Upper lobe of right lung (tissue), 1 donor: ENCODE results near the gene CSNK2B. TPM values are rescaled to one million over a fixed set of nuclear protein-coding genes. Genes with fewer than 3 reads are reported as not detected.

Experiments
- ATAC-seq: fragments of 200-7000 bp; cut with Tn5 transposase; one replicate; pipeline ENCODE4 v1.9.1; 2020; ENCODE audit warnings: mild to moderate bottlenecking, moderate library complexity
- DNase-seq: peaks from one replicate; pipeline ENCODE4 v3.0.0-alpha.2; 2020
- H3K27ac ChIP-seq: fragments of 200-600 bp; one replicate; pipeline ENCODE4 v1.8.0; 2022
- H3K27me3 ChIP-seq: fragments of 200-600 bp; one replicate; pipeline ENCODE4 v1.8.0; 2022; ENCODE audit warnings: mild to moderate bottlenecking
- H3K36me3 ChIP-seq: fragments of 200-600 bp; one replicate; pipeline ENCODE4 v1.8.0; 2022
- H3K4me1 ChIP-seq: fragments of 200-600 bp; one replicate; pipeline ENCODE4 v1.8.0; 2022
- H3K4me3 ChIP-seq: fragments of 200-600 bp; one replicate; pipeline ENCODE4 v1.8.0; 2022; ENCODE audit warnings: mild to moderate bottlenecking
- H3K9me3 ChIP-seq: fragments of 200-600 bp; one replicate; pipeline ENCODE4 v1.8.0; 2022
- intact Hi-C: fragments of 100-400 bp; cut with DNase I; formaldehyde crosslinking; loops from one replicate; pipeline ENCODE4 v1.11.0; 2022
- total RNA-seq: library from RNA; stranded (reverse); fragmentation: NEBNext Ultra II Directional; extraction: Animal tissue kit (Norgen Biotek cat#: 25700); gene quantifications from one replicate; pipeline ENCODE4 v1.2.1, GENCODE V29; 2021
- TF ChIP-seq, protein P1 (sequence below): fragments of 200-600 bp; IDR thresholded peaks from one replicate; pipeline ENCODE4 v1.8.0; 2022; ENCODE audit warnings: antibody characterized with exemption
- donor health status: DM: no; HTN: yes; CAD: no; lungs with severe emphysema.

The CSNK2B gene
- total RNA-seq, 1 donor from 2014 or later = 114 TPM

DNA sequence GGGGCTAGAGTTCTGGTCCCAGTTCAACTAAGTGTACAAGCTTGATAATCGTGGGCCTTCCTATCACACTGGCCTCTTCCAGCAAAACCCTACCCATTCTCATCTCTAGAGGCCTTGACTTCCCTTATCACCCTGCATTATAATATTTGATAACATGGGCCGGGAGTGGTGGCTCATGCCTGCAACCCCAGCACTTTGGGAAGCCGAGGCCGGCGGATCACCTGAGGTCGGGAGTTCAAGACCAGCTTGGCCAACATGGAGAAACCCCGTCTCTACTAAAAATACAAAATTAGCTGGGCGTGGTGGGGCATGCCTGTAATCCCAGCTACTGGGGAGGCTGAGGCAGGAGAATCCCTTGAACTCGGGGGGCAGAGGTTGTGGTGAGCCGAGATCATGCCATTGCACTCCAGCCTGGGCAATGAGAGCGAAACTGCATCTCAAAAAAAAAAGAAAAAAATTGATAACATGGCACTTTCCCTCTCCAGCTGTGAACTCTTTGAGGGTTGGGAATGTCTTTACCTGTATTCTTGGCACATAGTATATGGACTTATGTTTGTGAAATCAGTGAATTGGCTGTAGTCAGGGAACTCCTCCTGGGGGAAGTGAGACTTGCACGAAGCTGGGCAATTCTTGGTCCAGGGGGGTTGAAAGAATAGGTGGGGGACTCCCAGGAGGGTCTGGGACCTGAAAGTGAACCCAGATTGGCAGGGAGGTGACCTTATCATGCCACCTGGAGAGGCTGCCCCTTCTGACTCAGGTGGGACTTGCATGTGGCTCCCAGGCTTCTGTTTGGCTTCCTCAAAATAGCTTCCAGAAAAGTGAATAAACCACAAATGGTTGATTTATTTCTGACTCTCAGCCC lies 4.4 kb upstream of the CSNK2B start:
- H3K4me3 ChIP-seq = peak overlapping the region; percentile 80
- no peaks in the 10 kb centered on the region for H3K27me3 ChIP-seq
- peaks cover 48% of the 10 kb centered on the region for H3K4me1 ChIP-seq
- peak overlapping the region; percentile 82 for H3K27ac ChIP-seq
- no peaks in the 10 kb centered on the region for H3K9me3 ChIP-seq
- TF ChIP-seq, protein P1, sequence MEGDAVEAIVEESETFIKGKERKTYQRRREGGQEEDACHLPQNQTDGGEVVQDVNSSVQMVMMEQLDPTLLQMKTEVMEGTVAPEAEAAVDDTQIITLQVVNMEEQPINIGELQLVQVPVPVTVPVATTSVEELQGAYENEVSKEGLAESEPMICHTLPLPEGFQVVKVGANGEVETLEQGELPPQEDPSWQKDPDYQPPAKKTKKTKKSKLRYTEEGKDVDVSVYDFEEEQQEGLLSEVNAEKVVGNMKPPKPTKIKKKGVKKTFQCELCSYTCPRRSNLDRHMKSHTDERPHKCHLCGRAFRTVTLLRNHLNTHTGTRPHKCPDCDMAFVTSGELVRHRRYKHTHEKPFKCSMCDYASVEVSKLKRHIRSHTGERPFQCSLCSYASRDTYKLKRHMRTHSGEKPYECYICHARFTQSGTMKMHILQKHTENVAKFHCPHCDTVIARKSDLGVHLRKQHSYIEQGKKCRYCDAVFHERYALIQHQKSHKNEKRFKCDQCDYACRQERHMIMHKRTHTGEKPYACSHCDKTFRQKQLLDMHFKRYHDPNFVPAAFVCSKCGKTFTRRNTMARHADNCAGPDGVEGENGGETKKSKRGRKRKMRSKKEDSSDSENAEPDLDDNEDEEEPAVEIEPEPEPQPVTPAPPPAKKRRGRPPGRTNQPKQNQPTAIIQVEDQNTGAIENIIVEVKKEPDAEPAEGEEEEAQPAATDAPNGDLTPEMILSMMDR = no peak
- no peak for ATAC-seq
- no peak for DNase-seq
- H3K36me3 ChIP-seq = peaks cover 31% of the 10 kb centered on the region
- intact Hi-C loops = no loop called here

DNA sequence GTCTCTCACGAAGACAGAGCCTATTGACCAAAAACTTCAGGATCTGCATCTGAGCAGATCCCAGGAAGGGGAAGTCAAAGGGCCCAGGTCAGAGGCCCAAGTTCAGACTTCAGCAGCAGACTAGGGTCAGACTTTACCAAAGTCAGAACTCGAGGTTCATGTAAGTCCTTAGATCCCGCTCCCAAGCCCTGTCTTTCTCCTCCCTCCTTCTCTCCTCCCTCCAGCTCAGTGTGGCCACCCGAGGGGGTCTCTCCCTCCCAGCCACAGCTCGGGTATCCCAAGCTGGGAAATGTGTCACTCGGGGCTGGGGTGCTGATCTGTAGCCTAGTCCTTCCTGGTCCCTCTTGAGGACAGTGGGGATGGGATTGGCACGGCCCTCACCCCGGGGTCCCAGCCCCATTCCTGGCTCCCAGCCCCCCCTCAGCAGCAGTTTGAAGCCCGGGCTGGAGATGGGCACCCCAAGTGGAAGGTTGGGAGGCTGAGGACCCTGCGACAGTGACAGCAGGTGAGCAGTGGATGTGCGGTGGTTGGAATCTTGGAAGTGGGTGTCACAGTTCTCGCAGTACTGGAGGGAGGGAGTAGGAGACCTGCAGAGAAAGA lies 3.7 kb upstream of the CSNK2B start:
- intact Hi-C loops = no loop called here
- ATAC-seq (no peak), DNase-seq (no peak)
- Histone ChIP-seq H3K4me1 (peaks cover 54% of the 10 kb centered on the region), H3K27me3 (no peaks in the 10 kb centered on the region), H3K36me3 (peaks cover 30% of the 10 kb centered on the region), H3K27ac (no peak overlapping the region), H3K4me3 (no peak overlapping the region), H3K9me3 (no peaks in the 10 kb centered on the region)
- TF ChIP-seq, protein P1 = no peak

DNA sequence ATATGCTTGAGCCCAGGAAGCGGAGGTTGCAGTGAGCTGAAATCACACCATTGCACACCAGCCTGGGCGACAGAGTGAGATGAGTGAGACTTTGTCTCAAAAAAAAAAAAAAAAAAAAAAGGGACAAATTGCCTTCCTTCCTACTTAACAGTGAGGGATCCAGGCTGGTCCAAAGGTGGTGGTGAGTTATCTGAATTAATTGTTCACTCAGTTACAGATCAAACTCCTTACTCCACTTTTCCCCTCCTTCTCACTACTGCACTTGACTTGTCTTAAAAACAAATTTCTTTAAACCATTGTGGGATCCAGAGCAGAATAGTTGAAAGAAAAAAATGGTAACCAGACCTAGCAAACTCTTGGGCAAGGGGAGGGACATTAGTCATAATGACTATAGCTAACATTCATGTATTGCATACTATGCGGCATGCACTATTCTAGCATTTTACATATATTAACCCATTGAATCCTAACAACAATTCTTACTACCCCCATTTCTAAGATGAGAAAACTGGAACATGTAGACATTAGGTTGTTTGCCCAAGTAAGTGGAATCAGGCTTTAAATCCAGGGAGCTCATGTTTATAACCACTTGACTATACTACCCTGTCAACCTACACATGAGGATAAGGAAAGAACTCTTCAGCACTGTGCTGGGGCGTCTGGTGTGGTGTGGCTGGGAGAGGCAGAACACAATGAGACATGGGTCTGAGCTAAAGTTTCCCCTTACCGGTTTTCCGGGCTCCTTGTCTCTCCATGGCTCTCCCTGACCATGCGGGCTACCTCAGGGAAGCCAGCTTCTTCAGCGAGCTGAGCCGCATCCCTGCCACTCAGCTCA lies 2.5 kb upstream of the CSNK2B start:
- H3K9me3 ChIP-seq = no peaks in the 10 kb centered on the region
- intact Hi-C loops = no loop called here
- DNase-seq (no peak), ATAC-seq (no peak)
- no peaks in the 10 kb centered on the region for H3K27me3 ChIP-seq
- H3K4me1 ChIP-seq = peaks cover 47% of the 10 kb centered on the region
- peak overlapping the region; percentile 93 for H3K27ac ChIP-seq
- peaks cover 32% of the 10 kb centered on the region for H3K36me3 ChIP-seq
- TF ChIP-seq, protein P1 = no peak
- peak overlapping the region; percentile 63 for H3K4me3 ChIP-seq

DNA sequence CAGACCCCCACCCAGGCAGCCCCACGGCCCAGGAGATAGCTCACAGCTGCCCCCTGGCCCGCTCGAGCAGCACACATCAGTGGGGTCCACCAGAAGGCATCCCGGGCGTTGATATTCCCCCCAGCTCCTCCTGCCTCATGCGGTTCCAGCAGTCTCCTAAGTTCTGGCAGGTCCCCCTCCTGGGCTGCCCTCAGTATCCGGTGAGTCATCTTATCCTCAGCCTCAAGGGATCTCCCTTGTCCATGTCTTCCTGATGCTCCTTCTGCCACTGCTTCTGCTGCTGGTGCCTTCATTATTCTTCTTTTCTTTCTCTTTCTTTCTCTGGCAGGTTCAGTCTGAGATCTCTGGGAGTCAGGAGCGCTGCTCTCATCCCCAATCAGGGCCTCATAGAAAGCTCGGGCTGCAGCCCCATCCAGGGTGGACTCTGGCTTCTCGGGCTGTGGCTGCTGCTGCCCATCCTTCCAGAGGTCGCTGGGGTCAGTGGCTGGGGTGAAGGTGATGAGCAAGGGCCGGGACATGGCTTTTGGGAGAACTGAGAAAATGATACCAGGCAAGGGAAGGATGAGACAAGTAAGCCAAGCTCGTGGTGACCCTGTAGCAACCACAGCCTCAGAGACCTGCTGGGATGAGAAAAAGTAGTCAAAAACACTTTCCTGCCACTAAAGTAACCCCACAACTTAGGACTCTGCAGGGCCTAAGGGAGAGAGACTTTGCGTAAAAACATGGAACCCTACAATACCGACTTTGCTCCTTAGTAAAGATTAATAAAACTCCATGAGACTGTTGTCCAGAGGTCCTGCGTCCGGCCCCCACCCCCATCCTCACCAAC lies 1.7 kb upstream of the CSNK2B start:
- intact Hi-C loops = no loop called here
- H3K27ac ChIP-seq = peak overlapping the region; percentile 93
- peaks cover 38% of the 10 kb centered on the region for H3K4me1 ChIP-seq
- TF ChIP-seq, protein P1 = no peak
- H3K27me3 ChIP-seq = no peaks in the 10 kb centered on the region
- ATAC-seq (no peak), DNase-seq (no peak)
- peaks cover 40% of the 10 kb centered on the region for H3K36me3 ChIP-seq
- no peaks in the 10 kb centered on the region for H3K9me3 ChIP-seq
- H3K4me3 ChIP-seq = peak overlapping the region; percentile 63
